Activated CD8-positive, alpha-beta T cell treated with anti-CD3 and anti-CD28 coated beads, Interleukin-2, amount 10 ng/mL, durations not matched to agents 7 days and 5 days (primary cell): ENCODE measurements around the gene VAV2. TPM values are rescaled to one million over a fixed set of nuclear protein-coding genes. Genes with fewer than 3 reads are reported as not detected.

Experiments used
- ATAC-seq: fragments of 150-1000 bp; cut with Tn5 transposase; one replicate; pipeline ENCODE4 v1.10.0; 2021; ENCODE audit warnings: moderate library complexity
- CTCF ChIA-PET: fragments of 350-600 bp; sonication (Branson Sonifier 250); formaldehyde crosslinking; loops from one replicate; lab custom pipeline; 2021; ENCODE audit warnings: antibody characterized with exemption; lab: Charles Lee
- POLR2A ChIA-PET: fragments of 350-600 bp; sonication (Branson Sonifier 250); formaldehyde crosslinking; loops from one replicate; lab custom pipeline; 2021; ENCODE audit warnings: antibody characterized with exemption; lab: Charles Lee
- DNase-seq: peaks from one replicate; pipeline ENCODE4 v3.0.0-alpha.2; 2020
- H3K27ac Mint-ChIP-seq: one replicate; pipeline ENCODE4 v1.8.0; 2021; ENCODE audit warnings: mild to moderate bottlenecking, mixed read lengths
- H3K27me3 Mint-ChIP-seq: one replicate; pipeline ENCODE4 v1.8.0; 2021; ENCODE audit warnings: low read depth, mixed read lengths
- H3K36me3 Mint-ChIP-seq: one replicate; pipeline ENCODE4 v1.8.0; 2021; ENCODE audit warnings: low read depth, mixed read lengths
- H3K4me1 Mint-ChIP-seq: one replicate; pipeline ENCODE4 v1.8.0; 2021; ENCODE audit warnings: low read depth, mixed read lengths
- H3K4me3 Mint-ChIP-seq: one replicate; pipeline ENCODE4 v1.8.0; 2021; ENCODE audit warnings: mild to moderate bottlenecking, mixed read lengths
- H3K9me3 Mint-ChIP-seq: one replicate; pipeline ENCODE4 v1.8.0; 2022; ENCODE audit warnings: mixed read lengths; ENCODE audit not compliant: insufficient read depth
- total RNA-seq, 2 experiments: library from RNA; stranded (reverse); gene quantifications; one replicate each; pipeline ENCODE4 v1.2.3, GENCODE V29; 2021

VAV2 gene
- total RNA-seq, 2 experiments from 2014 or later: 10.1 to 10.3 TPM

- H3K36me3 Mint-ChIP-seq: no peaks in the 10 kb centered on the region
- ChIA-PET CTCF (interaction anchor here (0.6 to 11.1 kb wide), 4 partner anchors 10 to 202 kb away, joined by 3 to 91 read pairs (median 3); no protein-coding TSS in a partner anchor), POLR2A (interaction anchor here (0.6 kb wide), 1 partner anchor 202 kb away, joined by 3 read pairs; no protein-coding TSS in a partner anchor)
- no peak overlapping the region for H3K27ac Mint-ChIP-seq
- peaks cover 9% of the 10 kb centered on the region for H3K4me1 Mint-ChIP-seq
- ATAC-seq (no peak), DNase-seq (no peak)
- no peaks in the 10 kb centered on the region for H3K9me3 Mint-ChIP-seq
- no peaks in the 10 kb centered on the region for H3K27me3 Mint-ChIP-seq
- no peak overlapping the region for H3K4me3 Mint-ChIP-seq
These were observed 200.1 kb downstream of the VAV2 start for GRCh38 chr9:133791735-133792649.

- ATAC-seq (no peak), DNase-seq (no peak)
- CTCF ChIA-PET: interaction anchor here (0.5 to 11.1 kb wide), 2 partner anchors 9 to 203 kb away, joined by 3 to 91 read pairs; no protein-coding TSS in a partner anchor
- no peaks in the 10 kb centered on the region for H3K9me3 Mint-ChIP-seq
- H3K4me1 Mint-ChIP-seq: peaks cover 19% of the 10 kb centered on the region
- H3K27me3 Mint-ChIP-seq: no peaks in the 10 kb centered on the region
- H3K27ac Mint-ChIP-seq: no peak overlapping the region
- H3K36me3 Mint-ChIP-seq: no peaks in the 10 kb centered on the region
- no peak overlapping the region for H3K4me3 Mint-ChIP-seq
- POLR2A ChIA-PET: no interaction called here
These were observed 201.1 kb downstream of the VAV2 start for GRCh38 chr9:133791069-133791468.

GRCh38 chr9:133789778-133790177, 202.3 kb downstream of the VAV2 start:
- ChIA-PET CTCF (interaction anchor here (1.0 to 11.1 kb wide), 2 partner anchors 9 to 205 kb away, joined by 4 to 91 read pairs; no protein-coding TSS in a partner anchor), POLR2A (no interaction called here)
- H3K27me3 Mint-ChIP-seq: no peaks in the 10 kb centered on the region
- H3K27ac Mint-ChIP-seq: peak overlapping the region; percentile 20
- H3K4me3 Mint-ChIP-seq: no peak overlapping the region
- DNase-seq (no peak), ATAC-seq (no peak)
- H3K4me1 Mint-ChIP-seq: peaks cover 24% of the 10 kb centered on the region
- no peaks in the 10 kb centered on the region for H3K36me3 Mint-ChIP-seq
- H3K9me3 Mint-ChIP-seq: no peaks in the 10 kb centered on the region

- POLR2A ChIA-PET: no interaction called here
- Mint-ChIP-seq H3K4me3 (no peak overlapping the region), H3K4me1 (peaks cover 24% of the 10 kb centered on the region), H3K27ac (no peak overlapping the region), H3K36me3 (no peaks in the 10 kb centered on the region), H3K9me3 (no peaks in the 10 kb centered on the region), H3K27me3 (no peaks in the 10 kb centered on the region)
- ATAC-seq: no peak
- no peak for DNase-seq
- CTCF ChIA-PET: interaction anchor here (1.0 to 11.1 kb wide), 2 partner anchors 8 to 205 kb away, joined by 4 to 91 read pairs; no protein-coding TSS in a partner anchor
These were observed 203.1 kb downstream of the VAV2 start for GRCh38 chr9:133788819-133789717.

DNA sequence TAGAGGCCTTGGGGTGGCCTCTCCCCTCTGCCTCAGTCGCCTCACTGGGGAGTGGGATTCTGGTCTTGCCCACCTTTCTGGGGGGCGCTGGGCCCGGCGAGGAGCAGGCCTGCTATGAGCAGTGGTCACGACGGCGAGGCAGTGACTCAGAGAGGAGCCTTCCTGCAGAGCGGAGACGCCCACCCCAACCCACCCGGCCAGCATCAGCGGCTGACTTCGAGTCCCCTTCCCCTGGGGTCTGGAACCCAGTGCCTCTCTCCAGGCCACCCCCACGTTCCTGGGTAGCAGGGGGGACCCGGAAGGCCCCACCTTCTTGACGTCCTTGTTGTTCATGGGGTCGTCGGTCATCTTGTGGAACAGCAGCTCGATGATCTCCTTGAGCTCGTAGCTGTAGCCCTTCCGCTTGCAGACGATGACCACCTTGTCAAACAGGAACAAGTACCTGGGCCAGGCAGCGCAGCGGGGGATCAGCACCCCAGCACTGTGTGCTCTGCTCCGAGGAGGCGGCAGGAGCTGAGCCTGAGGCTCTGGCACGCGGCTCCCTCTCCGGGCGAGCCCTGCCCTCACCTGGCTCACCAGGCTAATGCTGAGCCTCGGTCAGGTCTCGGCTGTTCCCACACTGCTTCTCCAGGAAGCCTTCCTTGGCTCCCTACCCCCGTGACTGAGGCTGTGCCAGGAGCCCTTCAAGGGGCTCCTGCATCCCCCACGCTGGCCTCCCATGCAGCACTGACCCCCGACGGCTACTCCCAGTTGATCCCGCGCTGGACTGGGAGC, 203.9 kb downstream of the VAV2 start:
- Mint-ChIP-seq H3K4me3 (no peak overlapping the region), H3K27me3 (no peaks in the 10 kb centered on the region), H3K27ac (no peak overlapping the region), H3K9me3 (no peaks in the 10 kb centered on the region), H3K4me1 (peaks cover 24% of the 10 kb centered on the region), H3K36me3 (no peaks in the 10 kb centered on the region)
- DNase-seq: no peak
- POLR2A ChIA-PET: no interaction called here
- no peak for ATAC-seq
- CTCF ChIA-PET: interaction anchor here (11.1 kb wide), 1 partner anchor 206 kb away, joined by 91 read pairs; no protein-coding TSS in a partner anchor

DNA sequence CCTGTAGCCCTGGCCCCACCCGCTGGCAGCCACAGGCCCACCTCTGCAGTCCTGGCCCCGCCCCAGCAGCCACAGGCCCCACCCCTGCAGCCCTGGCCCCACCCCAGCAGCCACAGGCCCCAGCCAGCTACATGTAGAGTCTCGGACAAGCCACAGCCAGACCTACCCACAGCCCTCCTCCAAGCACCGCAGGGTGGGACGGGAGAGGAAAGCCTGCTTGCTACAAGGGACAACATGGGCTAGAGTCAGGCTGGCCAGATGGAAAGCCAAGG, 204.4 kb downstream of the VAV2 start:
- H3K27me3 Mint-ChIP-seq: no peaks in the 10 kb centered on the region
- H3K4me3 Mint-ChIP-seq: no peak overlapping the region
- POLR2A ChIA-PET: no interaction called here
- H3K27ac Mint-ChIP-seq: no peak overlapping the region
- H3K36me3 Mint-ChIP-seq: no peaks in the 10 kb centered on the region
- ATAC-seq (peak; percentile 70), DNase-seq (peak; percentile 27)
- H3K9me3 Mint-ChIP-seq: no peaks in the 10 kb centered on the region
- peaks cover 20% of the 10 kb centered on the region for H3K4me1 Mint-ChIP-seq
- CTCF ChIA-PET: interaction anchor here (11.1 kb wide), 1 partner anchor 207 kb away, joined by 91 read pairs; no protein-coding TSS in a partner anchor

GRCh38 chr9:133786907-133787753, 205.0 kb downstream of the VAV2 start:
- ChIA-PET CTCF (interaction anchor here (11.1 kb wide), 1 partner anchor 207 kb away, joined by 91 read pairs; no protein-coding TSS in a partner anchor), POLR2A (no interaction called here)
- Mint-ChIP-seq H3K27me3 (no peaks in the 10 kb centered on the region), H3K9me3 (no peaks in the 10 kb centered on the region), H3K27ac (peak overlapping the region; percentile 30), H3K4me1 (peaks cover 20% of the 10 kb centered on the region), H3K4me3 (no peak overlapping the region), H3K36me3 (no peaks in the 10 kb centered on the region)
- DNase-seq: no peak
- ATAC-seq: no peak

- no peaks in the 10 kb centered on the region for H3K36me3 Mint-ChIP-seq
- CTCF ChIA-PET: interaction anchor here (11.1 kb wide), 1 partner anchor 208 kb away, joined by 91 read pairs; no protein-coding TSS in a partner anchor
- H3K27me3 Mint-ChIP-seq: no peaks in the 10 kb centered on the region
- peaks cover 20% of the 10 kb centered on the region for H3K4me1 Mint-ChIP-seq
- ATAC-seq (no peak), DNase-seq (no peak)
- H3K9me3 Mint-ChIP-seq: no peaks in the 10 kb centered on the region
- POLR2A ChIA-PET: no interaction called here
- H3K4me3 Mint-ChIP-seq: no peak overlapping the region
- H3K27ac Mint-ChIP-seq: no peak overlapping the region
These were observed 205.8 kb downstream of the VAV2 start for GRCh38 chr9:133786371-133786753.

DNA sequence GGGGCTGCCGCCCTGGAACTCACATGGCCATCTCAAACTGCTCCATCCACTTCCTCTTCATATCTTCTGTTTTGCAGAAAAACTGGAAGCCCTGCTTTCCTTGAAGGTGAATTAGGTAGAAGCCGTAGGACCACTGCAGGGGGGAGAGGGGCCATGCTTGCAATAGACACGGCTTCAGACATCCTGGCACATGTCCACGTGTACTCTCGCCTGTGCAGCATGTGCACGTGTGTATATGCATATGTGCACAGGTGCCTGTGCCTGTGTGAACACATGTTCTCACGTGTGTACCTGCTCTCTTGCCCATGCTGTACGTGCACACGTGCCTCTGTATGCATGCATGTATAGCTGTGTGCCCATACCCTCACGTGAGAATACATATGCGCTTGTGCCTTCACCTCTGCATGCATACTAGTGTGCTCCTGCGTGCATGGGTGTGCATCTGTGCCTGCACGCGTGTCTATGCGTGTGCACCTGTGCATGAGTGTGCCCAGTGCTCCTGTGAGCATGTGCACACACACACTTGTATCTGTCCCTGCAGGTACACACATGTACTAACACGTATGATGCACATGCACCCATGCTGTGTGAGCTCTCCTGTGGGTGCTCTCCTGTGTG, 206.3 kb downstream of the VAV2 start:
- peaks cover 20% of the 10 kb centered on the region for H3K4me1 Mint-ChIP-seq
- H3K9me3 Mint-ChIP-seq: no peaks in the 10 kb centered on the region
- H3K36me3 Mint-ChIP-seq: no peaks in the 10 kb centered on the region
- DNase-seq (no peak), ATAC-seq (no peak)
- POLR2A ChIA-PET: no interaction called here
- H3K27ac Mint-ChIP-seq: no peak overlapping the region
- H3K4me3 Mint-ChIP-seq: no peak overlapping the region
- no peaks in the 10 kb centered on the region for H3K27me3 Mint-ChIP-seq
- CTCF ChIA-PET: interaction anchor here (11.1 kb wide), 1 partner anchor 208 kb away, joined by 91 read pairs; no protein-coding TSS in a partner anchor
